HCT116 (cell line): Measurements from ENCODE around the gene FTCD. TPM values are rescaled to one million over a fixed set of nuclear protein-coding genes. Genes with fewer than 3 reads are reported as not detected.

Experiments used
- ATAC-seq: fragments of 200-7000 bp; cut with Tn5 transposase; 2 replicates; pipeline ENCODE4 v1.9.1; 2020; ENCODE audit warnings: mild to moderate bottlenecking, moderate library complexity
- BruUV-seq: library from RNA; stranded (reverse); fragments of 400-500 nt; replicated peaks from 2 replicates; lab custom pipeline; 2021; lab: Mats Ljungman, UMichigan
- CTCF ChIA-PET: fragments of 300-600 bp; sonication (Branson Sonifier 250); formaldehyde crosslinking; loops from one replicate; lab custom pipeline; 2021; ENCODE audit warnings: antibody characterized with exemption; lab: Charles Lee
- POLR2A ChIA-PET: fragments of 300-600, 350-600 bp; sonication (Branson Sonifier 250); formaldehyde crosslinking; loops from one replicate; lab custom pipeline; 2021; ENCODE audit warnings: antibody characterized with exemption; lab: Charles Lee
- RAD21 ChIA-PET, 2 experiments: fragments of 300-600 bp; sonication (Branson Sonifier 250); formaldehyde crosslinking; loops; one replicate each; lab custom pipeline; 2023; ENCODE audit warnings: low total read pairs in 2 of 2; ENCODE audit not compliant: uncharacterized antibody in 2 of 2, unreplicated experiment in 2 of 2, low non-redundant PET in 1 of 2; lab: Charles Lee
- DNase-seq: peaks from one replicate; pipeline ENCODE4 v3.0.0-alpha.2; 2010; ENCODE audit warnings: low read depth, low spot score
- H2AFZ ChIP-seq: fragments of 200-600 bp; shearing (Covaris generic), sonication (generic); 2 replicates; pipeline ENCODE4 v1.6.1; 2017; ENCODE audit warnings: low read depth, mixed run types, mixed read lengths, antibody characterized with exemption, low read length; ENCODE audit not compliant: poor library complexity, severe bottlenecking
- H3K27ac ChIP-seq: 2 replicates; pipeline ENCODE4 v1.5.1; 2012; ENCODE audit warnings: low read depth, low read length
- H3K27me3 ChIP-seq: fragments of 200-600 bp; sonication (generic); 2 replicates; pipeline ENCODE4 v1.6.1; 2016; ENCODE audit warnings: mixed run types, low read length, mixed read lengths; ENCODE audit not compliant: insufficient read depth
- H3K36me3 ChIP-seq, 2 experiments: fragments of 200-500 bp in 1 of 2; fragments of 200-600 bp in 1 of 2; sonication (Bioruptor generic) in 1 of 2; sonication (generic) in 1 of 2; 2 replicates each; pipeline versions ENCODE4 v1.5.1 to v1.6.1; 2014 to 2016; ENCODE audit warnings: low read length in 2 of 2, inconsistent platforms in 1 of 2, mixed read lengths in 1 of 2, mixed run types in 1 of 2; ENCODE audit not compliant: insufficient read depth in 2 of 2, control insufficient read depth in 1 of 2
- H3K4me1 ChIP-seq, 2 experiments: fragments of 200-600 bp in 1 of 2; sonication (generic) in 1 of 2; 2 replicates each; pipeline versions ENCODE4 v1.5.1 to v1.6.1; 2012 to 2017; ENCODE audit warnings: low read length in 2 of 2, inconsistent platforms in 1 of 2, mild to moderate bottlenecking in 1 of 2, mixed read lengths in 1 of 2, mixed run types in 1 of 2, moderate library complexity in 1 of 2; ENCODE audit not compliant: insufficient read depth in 2 of 2, control insufficient read depth in 1 of 2
- H3K4me2 ChIP-seq: fragments of 200-600 bp; sonication (generic); 2 replicates; pipeline ENCODE4 v1.6.1; 2017; ENCODE audit warnings: mixed run types, low read length, mixed read lengths
- H3K4me3 ChIP-seq, 2 experiments: fragments of 200-600 bp in 1 of 2; sonication (generic) in 1 of 2; replicated peaks in 1 of 2; 2 replicates each; pipeline ENCODE4 v1.5.1; 2011 to 2016; ENCODE audit warnings: low read length in 2 of 2, control low read depth in 1 of 2, low read depth in 1 of 2, mild to moderate bottlenecking in 1 of 2, mixed read lengths in 1 of 2, mixed run types in 1 of 2
- H3K79me2 ChIP-seq: fragments of 200-600 bp; sonication (generic); 2 replicates; pipeline ENCODE4 v1.6.1; 2017; ENCODE audit warnings: mild to moderate bottlenecking, mixed run types, low read length, moderate library complexity, mixed read lengths; ENCODE audit not compliant: insufficient read depth
- H3K9ac ChIP-seq: fragments of 200-600 bp; sonication (generic); 2 replicates; pipeline ENCODE4 v1.6.1; 2016; ENCODE audit warnings: low read length, mixed read lengths
- H3K9me2 ChIP-seq: fragments of 200-600 bp; sonication (generic), shearing (Covaris generic); 2 replicates; pipeline ENCODE4 v1.6.1; 2017; ENCODE audit warnings: mixed run types, mild to moderate bottlenecking, moderate library complexity; ENCODE audit not compliant: insufficient read depth
- H3K9me3 ChIP-seq, 2 experiments: fragments of 200-500 bp in 1 of 2; fragments of 200-600 bp in 1 of 2; sonication (Bioruptor generic) in 1 of 2; sonication (generic) in 1 of 2; 2 replicates each; pipeline ENCODE4 v1.6.1; 2014 to 2017; ENCODE audit warnings: low read length in 2 of 2, mixed read lengths in 2 of 2, inconsistent platforms in 1 of 2, low read depth in 1 of 2, mild to moderate bottlenecking in 1 of 2, mixed run types in 1 of 2, moderate library complexity in 1 of 2; ENCODE audit not compliant: control insufficient read depth in 1 of 2, insufficient read depth in 1 of 2
- H4K20me1 ChIP-seq: fragments of 200-600 bp; sonication (generic), shearing (Covaris generic); 2 replicates; pipeline ENCODE4 v1.6.1; 2017; ENCODE audit warnings: mixed run types, mild to moderate bottlenecking, moderate library complexity; ENCODE audit not compliant: insufficient read depth
- CEBPB ChIP-seq: IDR thresholded peaks from 2 replicates; pipeline ENCODE4 v1.6.1; 2012; ENCODE audit warnings: low read depth
- EGR1 ChIP-seq: IDR thresholded peaks from 2 replicates; pipeline ENCODE4 v1.6.1; 2012; ENCODE audit warnings: low read depth
- ELF1 ChIP-seq: IDR thresholded peaks from 2 replicates; pipeline ENCODE4 v1.6.1; 2012; ENCODE audit warnings: low read depth, borderline replicate concordance
- EZH2phosphoT487 ChIP-seq: fragments of 200-600 bp; IDR thresholded peaks from 2 replicates; pipeline ENCODE4 v1.6.1; 2018; ENCODE audit warnings: antibody characterized with exemption, borderline replicate concordance
- POLR2A ChIP-seq: IDR thresholded peaks from 2 replicates; pipeline ENCODE4 v1.7.0; 2011; ENCODE audit warnings: borderline replicate concordance; ENCODE audit not compliant: insufficient read depth, insufficient read length; ENCODE audit errors: extremely low read depth
- POLR2AphosphoS5 ChIP-seq: IDR thresholded peaks from 2 replicates; pipeline ENCODE4 v1.6.1; 2011; ENCODE audit warnings: mild to moderate bottlenecking, low read depth, low read length, moderate library complexity
- SIN3A ChIP-seq: IDR thresholded peaks from 2 replicates; pipeline ENCODE4 v1.6.1; 2012; ENCODE audit warnings: low read depth
- SRF ChIP-seq: IDR thresholded peaks from 2 replicates; pipeline ENCODE4 v1.6.1; 2012; ENCODE audit warnings: low read depth
- TCF7L2 ChIP-seq: IDR thresholded peaks from 2 replicates; pipeline ENCODE4 v1.7.0; 2011; ENCODE audit warnings: borderline replicate concordance, inconsistent platforms; ENCODE audit not compliant: insufficient read depth, insufficient read length; ENCODE audit errors: extremely low read depth
- YY1 ChIP-seq: IDR thresholded peaks from 2 replicates; pipeline ENCODE4 v1.6.1; 2011; ENCODE audit warnings: low read length, low read depth, moderate library complexity, mild to moderate bottlenecking; ENCODE audit not compliant: insufficient replicate concordance; ENCODE audit errors: extremely low read depth
- ZFX ChIP-seq: fragments of 450-650 bp; IDR thresholded peaks from 2 replicates; pipeline ENCODE4 v1.6.1; 2017
- intact Hi-C: fragments of 100-400 bp; cut with micrococcal nuclease; formaldehyde crosslinking; loops from 2 replicates; pipeline ENCODE4 v1.10.0; 2022
- total RNA-seq: library from RNA; stranded (reverse); gene quantifications from one replicate; pipeline ENCODE4 v1.2.1, GENCODE V29; 2021; ENCODE audit not compliant: unreplicated experiment
- TF ChIP-seq, protein P1 (sequence below): IDR thresholded peaks from 2 replicates; pipeline ENCODE4 v1.6.1; 2012

The FTCD gene
- total RNA-seq, 1 experiment from 2014 or later: 2.5 TPM

DNA sequence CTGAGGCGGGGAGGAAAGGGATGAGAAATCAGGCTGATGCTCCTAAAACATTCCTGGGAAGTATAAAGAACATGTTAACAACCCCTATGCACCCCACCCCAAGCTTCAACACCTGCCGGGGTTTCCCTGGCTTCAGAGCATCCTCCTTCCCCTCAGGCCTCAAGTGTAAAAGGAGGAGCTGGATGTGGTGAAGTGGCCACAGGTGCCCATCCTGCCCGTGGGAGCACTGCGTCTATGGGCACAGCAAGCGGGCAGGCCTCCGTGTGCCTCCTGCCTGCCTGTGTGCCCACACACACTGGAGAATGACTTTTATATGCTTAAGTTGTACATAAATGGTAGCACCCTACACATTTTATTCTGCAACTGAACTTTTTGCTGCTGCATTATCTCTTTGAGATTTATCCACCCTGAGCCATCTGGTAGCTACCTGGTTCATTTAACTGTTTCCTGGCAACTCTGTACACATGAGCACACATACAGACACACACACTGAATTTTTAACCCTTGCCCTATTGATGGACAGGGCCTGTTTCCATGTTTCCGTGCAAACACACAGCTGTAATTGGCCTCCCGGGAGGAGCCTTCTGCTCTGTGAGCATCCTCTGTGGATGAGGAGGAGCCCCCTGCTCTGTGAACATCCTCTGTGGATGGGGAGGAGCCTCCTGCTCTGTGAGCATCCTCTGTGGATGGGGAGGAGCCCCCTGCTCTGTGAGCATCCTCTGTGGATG, 13.4 kb upstream of the FTCD start:
- Histone ChIP-seq H3K27me3 (peaks cover 23% of the 10 kb centered on the region; the same call in 1 of the 2 replicates), H4K20me1 (no peaks in the 10 kb centered on the region), H2AFZ (no peak overlapping the region), H3K4me3 (no peak overlapping the region), H3K4me2 (no peak overlapping the region), H3K9ac (no peak overlapping the region), H3K79me2 (no peaks in the 10 kb centered on the region), H3K4me1 (no peaks in the 10 kb centered on the region), H3K36me3 (no peaks in the 10 kb centered on the region), H3K27ac (no peak overlapping the region), H3K9me2 (no peaks in the 10 kb centered on the region), H3K9me3 (no peaks in the 10 kb centered on the region)
- no TSS peak for BruUV-seq
- ChIA-PET POLR2A (no interaction called here), RAD21 (no interaction called here), CTCF (no interaction called here)
- TF ChIP-seq CEBPB: no peak
- no peak for TF ChIP-seq POLR2A
- no peak for TF ChIP-seq YY1
- ATAC-seq (no peak), DNase-seq (no peak)
- intact Hi-C loops: no loop called here

DNA sequence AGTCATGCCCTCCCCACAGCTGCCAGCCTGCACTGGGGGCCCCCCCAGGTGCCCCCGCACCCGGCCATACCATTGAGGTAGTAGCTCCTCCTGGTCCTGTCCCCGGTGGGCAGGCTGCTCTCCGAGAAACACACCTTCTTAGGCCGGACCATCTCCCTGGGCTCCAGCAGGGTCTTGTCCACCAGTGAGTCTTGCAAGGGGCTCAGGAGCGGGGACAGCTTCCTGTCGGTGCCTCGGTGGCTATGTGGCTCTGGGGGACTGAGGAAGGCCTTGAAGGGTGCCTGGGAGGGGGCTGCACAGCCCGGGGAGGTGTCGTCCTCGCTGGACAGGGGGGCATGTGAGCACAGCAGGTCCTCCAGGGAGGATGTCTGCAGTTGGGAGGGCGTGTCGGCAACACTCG, 12.9 kb upstream of the FTCD start:
- TF ChIP-seq SRF (no peak), POLR2AphosphoS5 (no peak), YY1 (no peak), ELF1 (no peak), ZFX (no peak), EZH2phosphoT487 (no peak), TCF7L2 (no peak), SIN3A (no peak), EGR1 (no peak)
- TF ChIP-seq, protein P1, sequence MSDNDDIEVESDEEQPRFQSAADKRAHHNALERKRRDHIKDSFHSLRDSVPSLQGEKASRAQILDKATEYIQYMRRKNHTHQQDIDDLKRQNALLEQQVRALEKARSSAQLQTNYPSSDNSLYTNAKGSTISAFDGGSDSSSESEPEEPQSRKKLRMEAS: no peak
- intact Hi-C loops: no loop called here

More for the DNA sequence above, 12.9 kb upstream of the FTCD start:
- ChIA-PET POLR2A (no interaction called here), CTCF (no interaction called here), RAD21 (no interaction called here)
- Histone ChIP-seq H3K27me3 (peaks cover 19% of the 10 kb centered on the region; the same call in 1 of the 2 replicates), H3K79me2 (no peaks in the 10 kb centered on the region), H3K36me3 (no peaks in the 10 kb centered on the region), H3K9me2 (no peaks in the 10 kb centered on the region), H3K4me2 (no peak overlapping the region), H3K9ac (no peak overlapping the region), H4K20me1 (no peaks in the 10 kb centered on the region), H3K9me3 (no peaks in the 10 kb centered on the region), H2AFZ (no peak overlapping the region), H3K27ac (no peak overlapping the region), H3K4me1 (no peaks in the 10 kb centered on the region), H3K4me3 (no peak overlapping the region)
- no TSS peak for BruUV-seq
- no peak for ATAC-seq
- no peak for DNase-seq
